Endothelial cell of umbilical vein (primary cell): ENCODE data around the gene BACE1-AS. TPM values are rescaled to one million over a fixed set of nuclear protein-coding genes. Genes with fewer than 3 reads are reported as not detected.

Experiments used
- BruUV-seq: library from RNA; stranded (reverse); fragments of 400-500 nt; replicated peaks from 2 replicates; lab custom pipeline; 2021; lab: Mats Ljungman, UMichigan
- CTCF ChIA-PET: fragments of 300-600, 350-600 bp; sonication (Branson Sonifier 250); formaldehyde crosslinking; loops from one replicate; lab custom pipeline; 2021; ENCODE audit warnings: antibody characterized with exemption, inconsistent platforms; lab: Charles Lee
- POLR2A ChIA-PET: fragments of 300-600, 350-600 bp; sonication (Branson Sonifier 250); formaldehyde crosslinking; loops from one replicate; lab custom pipeline; 2021; ENCODE audit warnings: antibody characterized with exemption, inconsistent platforms; lab: Charles Lee
- DNase-seq: peaks from one replicate; pipeline ENCODE4 v3.0.0-alpha.2; 2011; ENCODE audit warnings: low read depth, low spot score
- FAIRE-seq: peaks from 2 replicates; lab custom pipeline; 2011; peaks lifted over from hg19 to GRCh38; lab: Jason Lieb, UNC
- H2AFZ ChIP-seq: 2 replicates; pipeline ENCODE4 v1.6.0; 2012; ENCODE audit warnings: low read depth, low read length, control low read depth, inconsistent platforms
- H3K27ac ChIP-seq: 2 replicates; pipeline ENCODE4 v1.5.1; 2011; ENCODE audit warnings: low read depth, mild to moderate bottlenecking, control low read depth, low read length, moderate library complexity; ENCODE audit not compliant: insufficient read depth
- H3K27me3 ChIP-seq, 2 experiments: 2 replicates each; pipeline versions ENCODE4 v1.6.0 to v1.6.1; 2011; ENCODE audit warnings: low read length in 2 of 2, mixed read lengths in 1 of 2; ENCODE audit not compliant: control insufficient read depth in 2 of 2, insufficient read depth in 2 of 2
- H3K36me3 ChIP-seq, 2 experiments: 2 replicates in 1 of 2; 3 replicates in 1 of 2; pipeline ENCODE4 v1.5.1; 2011; ENCODE audit warnings: low read length in 2 of 2, mild to moderate bottlenecking in 1 of 2, moderate library complexity in 1 of 2; ENCODE audit not compliant: control insufficient read depth in 2 of 2, insufficient read depth in 2 of 2; ENCODE audit errors: extremely low read depth in 1 of 2
- H3K4me1 ChIP-seq: 3 replicates; pipeline ENCODE4 v1.5.1; 2011; ENCODE audit warnings: mild to moderate bottlenecking, low read length; ENCODE audit not compliant: control insufficient read depth, insufficient read depth; ENCODE audit errors: extremely low read depth
- H3K4me2 ChIP-seq: 2 replicates; pipeline ENCODE4 v1.6.1; 2011; ENCODE audit warnings: low read length, control low read depth, mixed read lengths; ENCODE audit not compliant: insufficient read depth
- H3K4me3 ChIP-seq, 3 experiments: fragments of 200-600 bp in 1 of 3; sonication (generic), shearing (Covaris generic) in 1 of 3; replicated peaks in 1 of 3; 2 replicates each; pipeline ENCODE4 v1.5.1; 2011 to 2016; ENCODE audit warnings: control low read depth in 3 of 3, low read length in 3 of 3, mild to moderate bottlenecking in 2 of 3, inconsistent platforms in 1 of 3, low read depth in 1 of 3, moderate library complexity in 1 of 3; ENCODE audit not compliant: insufficient read depth in 1 of 3
- H3K79me2 ChIP-seq: 2 replicates; pipeline ENCODE4 v1.6.0; 2012; ENCODE audit warnings: low read length, inconsistent platforms; ENCODE audit not compliant: control insufficient read depth, insufficient read depth
- H3K9ac ChIP-seq: replicated peaks from 2 replicates; pipeline ENCODE3; 2011; ENCODE audit warnings: low read length, control low read depth; ENCODE audit not compliant: insufficient read depth; ENCODE audit errors: extremely low read depth
- H3K9me1 ChIP-seq: replicated peaks from 3 replicates; pipeline ENCODE4 v1.6.0; 2011; ENCODE audit warnings: mild to moderate bottlenecking, low read length; ENCODE audit not compliant: control insufficient read depth, insufficient read depth; ENCODE audit errors: extremely low read depth
- H3K9me3 ChIP-seq: replicated peaks from 2 replicates; pipeline ENCODE4 v1.5.1; 2012; ENCODE audit warnings: low read length, inconsistent platforms; ENCODE audit not compliant: control insufficient read depth, insufficient read depth
- H4K20me1 ChIP-seq: replicated peaks from 2 replicates; pipeline ENCODE3; 2011; ENCODE audit warnings: mild to moderate bottlenecking, low read length; ENCODE audit not compliant: control insufficient read depth, insufficient read depth; ENCODE audit errors: extremely low read depth
- EZH2 ChIP-seq: IDR thresholded peaks from 2 replicates; pipeline ENCODE4 v1.6.1; 2012; ENCODE audit warnings: borderline replicate concordance, low read depth, mild to moderate bottlenecking, moderate library complexity, low read length, inconsistent platforms; ENCODE audit not compliant: severe bottlenecking
- FOS ChIP-seq: IDR thresholded peaks from 2 replicates; pipeline ENCODE4 v1.6.1; 2011; ENCODE audit warnings: mild to moderate bottlenecking, low read length, moderate library complexity, borderline replicate concordance; ENCODE audit not compliant: insufficient read depth
- GATA2 ChIP-seq: IDR thresholded peaks from 2 replicates; pipeline ENCODE4 v1.7.0; 2011; ENCODE audit warnings: low read depth, mild to moderate bottlenecking, moderate library complexity, mixed read lengths, low read length; ENCODE audit not compliant: insufficient read length, insufficient read depth
- JUN ChIP-seq: IDR thresholded peaks from 2 replicates; pipeline ENCODE4 v1.6.1; 2011; ENCODE audit warnings: borderline replicate concordance, low read depth; ENCODE audit not compliant: insufficient read length, insufficient read depth
- MYC ChIP-seq: IDR thresholded peaks from one replicate; pipeline ENCODE4 v1.6.1; 2011; ENCODE audit warnings: mild to moderate bottlenecking, low read depth, low read length
- POLR2A ChIP-seq: IDR thresholded peaks from 2 replicates; pipeline ENCODE4 v1.6.1; 2012; ENCODE audit warnings: low read depth, mild to moderate bottlenecking, control low read depth, low read length
- POLR2AphosphoS5 ChIP-seq: IDR thresholded peaks from 2 replicates; pipeline ENCODE4 v1.6.1; 2012; ENCODE audit warnings: low read depth, mild to moderate bottlenecking, control low read depth, low read length, moderate library complexity; ENCODE audit not compliant: insufficient read depth
- dilution Hi-C: fragments of 300-500 bp; cut with MboI; formaldehyde crosslinking; loops from one replicate; pipeline ENCODE4 v1.15.0; 2019; ENCODE audit warnings: low sequenced_read_pairs; ENCODE audit not compliant: extremely low pct_ligation_motif_present
- intact Hi-C: fragments of 100-400 bp; cut with micrococcal nuclease; formaldehyde crosslinking; loops from one replicate; pipeline ENCODE4 v1.10.0; 2022
- polyA plus RNA-seq, 4 experiments: library from polyadenylated mRNA; depleted of rRNA in 3 of 4; stranded (reverse) in 3 of 4; unstranded in 1 of 4; fragments of >200 nt; gene quantifications; 2 replicates each; pipeline versions ENCODE4 v1.2.1 to v1.2.3, GENCODE V29; 2011 to 2012; ENCODE audit warnings: missing spikeins in 1 of 4
- total RNA-seq: library from RNA; stranded (reverse); gene quantifications from 2 replicates; pipeline ENCODE4 v1.2.3, GENCODE V29; 2021
- TF ChIP-seq, protein P1 (sequence below): IDR thresholded peaks from 2 replicates; pipeline ENCODE4 v1.6.1; 2011; ENCODE audit not compliant: insufficient read depth, insufficient read length
- TF ChIP-seq, protein P2 (sequence below), 2 donors: IDR thresholded peaks; 1 replicate in 1 of 2; 2 replicates in 1 of 2; pipeline ENCODE4 v1.5.1; 2011; ENCODE audit warnings: low read length in 2 of 2, mild to moderate bottlenecking in 2 of 2, moderate library complexity in 2 of 2, control low read depth in 1 of 2, inconsistent platforms in 1 of 2, low read depth in 1 of 2; ENCODE audit not compliant: insufficient read depth in 1 of 2; ENCODE audit errors: extremely low read depth in 1 of 2

Gene BACE1-AS
- total and polyA plus RNA-seq, 2 donors (not counting 3 experiments of a cell fraction or from before 2014, with no cell fraction given) = 7.6 to 8.1 TPM

DNA sequence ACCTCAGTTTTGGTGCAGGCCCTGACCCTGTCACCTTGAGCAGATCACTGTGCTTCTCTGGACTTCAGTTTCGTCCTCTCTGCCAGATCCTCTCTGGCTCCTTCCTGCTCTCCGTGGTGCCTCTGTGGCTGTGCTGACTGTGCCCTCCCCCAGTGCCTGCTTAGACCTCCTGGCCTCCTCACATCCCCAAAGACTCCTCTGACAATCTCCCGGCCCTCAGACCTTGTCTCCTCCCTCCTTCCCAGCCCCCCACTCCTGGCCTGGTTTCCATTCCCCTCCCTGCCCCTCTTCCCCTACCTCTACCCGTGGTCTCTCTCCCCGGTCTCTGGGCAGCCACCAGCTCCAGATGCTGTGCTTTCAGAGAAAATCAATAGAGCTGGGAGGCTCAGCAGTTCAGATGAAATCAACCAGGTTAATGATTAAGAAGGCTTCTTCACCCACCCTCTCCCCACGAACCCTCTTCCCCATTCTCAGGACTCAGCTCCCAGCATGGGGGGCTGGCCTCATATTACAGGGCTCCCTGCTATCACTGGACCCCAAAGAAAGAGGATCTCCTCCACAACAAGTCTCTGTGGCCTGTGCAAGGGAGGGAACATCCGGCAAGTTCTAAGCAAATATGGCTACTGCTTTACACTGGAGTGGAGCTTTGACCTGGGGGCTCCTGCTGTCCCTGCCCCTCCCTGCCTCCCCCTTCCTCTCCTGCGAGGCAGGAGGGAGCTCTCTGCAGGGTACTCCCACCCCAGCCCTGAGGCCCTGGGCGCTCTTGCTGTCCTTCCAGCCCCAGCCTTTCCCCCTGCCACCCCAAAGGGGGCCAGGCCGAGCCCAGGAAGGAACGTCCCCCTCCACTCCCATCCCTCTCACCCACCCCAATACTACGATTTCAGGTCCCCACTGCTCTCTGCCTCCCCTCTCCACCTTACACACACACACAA is 8.5 kb downstream of the BACE1-AS start:
- H3K79me2 ChIP-seq = no peaks in the 10 kb centered on the region
- H3K4me1 ChIP-seq = no peaks in the 10 kb centered on the region
- H3K36me3 ChIP-seq = no peaks in the 10 kb centered on the region
- no peak overlapping the region for H3K27ac ChIP-seq
- no peaks in the 10 kb centered on the region for H3K9me3 ChIP-seq
- dilution Hi-C loops (no loop called here), intact Hi-C loops (no loop called here)
- no peaks in the 10 kb centered on the region for H3K27me3 ChIP-seq
- no peak overlapping the region for H2AFZ ChIP-seq
- no peaks in the 10 kb centered on the region for H4K20me1 ChIP-seq
- no peak overlapping the region for H3K4me3 ChIP-seq
- no TSS peak for BruUV-seq
- no peaks in the 10 kb centered on the region for H3K9me1 ChIP-seq
- DNase-seq = no peak
- no peak overlapping the region for H3K9ac ChIP-seq
- POLR2A ChIA-PET = no interaction called here
- CTCF ChIA-PET = no interaction called here
- FAIRE-seq = no peak
- no peak overlapping the region for H3K4me2 ChIP-seq
- TF ChIP-seq EZH2 (no peak), POLR2AphosphoS5 (no peak), MYC (no peak), GATA2 (no peak), FOS (no peak), JUN (no peak), POLR2A (no peak)
- TF ChIP-seq, protein P1, sequence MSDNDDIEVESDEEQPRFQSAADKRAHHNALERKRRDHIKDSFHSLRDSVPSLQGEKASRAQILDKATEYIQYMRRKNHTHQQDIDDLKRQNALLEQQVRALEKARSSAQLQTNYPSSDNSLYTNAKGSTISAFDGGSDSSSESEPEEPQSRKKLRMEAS = no peak
- TF ChIP-seq, protein P2, sequence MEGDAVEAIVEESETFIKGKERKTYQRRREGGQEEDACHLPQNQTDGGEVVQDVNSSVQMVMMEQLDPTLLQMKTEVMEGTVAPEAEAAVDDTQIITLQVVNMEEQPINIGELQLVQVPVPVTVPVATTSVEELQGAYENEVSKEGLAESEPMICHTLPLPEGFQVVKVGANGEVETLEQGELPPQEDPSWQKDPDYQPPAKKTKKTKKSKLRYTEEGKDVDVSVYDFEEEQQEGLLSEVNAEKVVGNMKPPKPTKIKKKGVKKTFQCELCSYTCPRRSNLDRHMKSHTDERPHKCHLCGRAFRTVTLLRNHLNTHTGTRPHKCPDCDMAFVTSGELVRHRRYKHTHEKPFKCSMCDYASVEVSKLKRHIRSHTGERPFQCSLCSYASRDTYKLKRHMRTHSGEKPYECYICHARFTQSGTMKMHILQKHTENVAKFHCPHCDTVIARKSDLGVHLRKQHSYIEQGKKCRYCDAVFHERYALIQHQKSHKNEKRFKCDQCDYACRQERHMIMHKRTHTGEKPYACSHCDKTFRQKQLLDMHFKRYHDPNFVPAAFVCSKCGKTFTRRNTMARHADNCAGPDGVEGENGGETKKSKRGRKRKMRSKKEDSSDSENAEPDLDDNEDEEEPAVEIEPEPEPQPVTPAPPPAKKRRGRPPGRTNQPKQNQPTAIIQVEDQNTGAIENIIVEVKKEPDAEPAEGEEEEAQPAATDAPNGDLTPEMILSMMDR (IDR thresholded peaks at IDR 0.05; ENCODE audit: extremely low read depth in 1 of 2, insufficient read depth in 1 of 2, low read depth in 1 of 2, low read length in 2 of 2) = no peak
